Measurements from ENCODE around the gene BACE1-AS. TPM values are rescaled to one million over a fixed set of nuclear protein-coding genes. Genes with fewer than 3 reads are reported as not detected.

Gene BACE1-AS
- total and polyA plus RNA-seq, 2 of the 8 experiments (the other 6 are each of a cell fraction or from before 2014, with no cell fraction given) = 14.9 to 17.4 TPM

DNA sequence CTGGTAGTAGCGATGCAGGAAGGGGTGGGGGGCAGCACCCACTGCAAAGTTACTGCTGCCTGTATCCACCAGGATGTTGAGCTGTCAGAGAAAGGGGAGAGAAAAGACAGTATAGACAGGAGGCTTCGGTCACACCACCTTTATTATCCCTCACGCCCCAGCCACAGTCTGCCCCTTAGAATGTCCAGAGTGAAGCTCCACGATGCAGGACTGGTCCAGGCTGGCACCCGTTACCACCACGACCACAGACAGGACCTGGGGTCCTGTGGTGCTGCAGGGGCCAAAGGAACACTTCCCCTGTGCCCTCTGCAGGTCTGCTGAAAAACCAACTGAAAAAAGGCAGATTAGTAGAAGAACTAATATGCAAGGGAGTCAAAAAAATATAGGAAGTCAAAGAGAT, 5.7 kb downstream of the BACE1-AS start:
- FAIRE-seq = no peak
- POLR2A ChIA-PET (ENCODE audit: partially characterized antibody) = interaction anchor here (0.8 to 1.6 kb wide), 6 partner anchors 13 to 49 kb away, joined by 3 to 6 read pairs (median 4); no protein-coding TSS in a partner anchor
- no peak for TF ChIP-seq SP4 (IDR thresholded peaks at IDR 0.05; ENCODE audit: low read length)
- no peak for TF ChIP-seq SIN3A (conservative IDR thresholded peaks at IDR 0.05 in 1 of 2, IDR thresholded peaks at IDR 0.05 in 1 of 2; ENCODE audit: low read depth in 1 of 2, low read length in 2 of 2)
- no peak for TF ChIP-seq TAF7 (optimal IDR thresholded peaks at IDR 0.05; ENCODE audit: borderline replicate concordance, low read depth, low read length)
- no peak for TF ChIP-seq RFX5 (IDR thresholded peaks at IDR 0.05; ENCODE audit: borderline replicate concordance, low read depth, low read length)
- TF ChIP-seq CBX5 (IDR thresholded peaks at IDR 0.05; ENCODE audit: low read depth, low read length) = no peak
- TF ChIP-seq YY1 (IDR thresholded peaks at IDR 0.05; ENCODE audit: low read depth, low read length) = no peak
- TF ChIP-seq RNF2 (IDR thresholded peaks at IDR 0.05; ENCODE audit: borderline replicate concordance, low read depth, low read length, missing control alignments, poor library complexity, severe bottlenecking) = no peak
- TF ChIP-seq KDM4A (IDR thresholded peaks at IDR 0.05; ENCODE audit: low read depth, low read length, severe bottlenecking) = no peak
- no peak for TF ChIP-seq EZH2 (IDR thresholded peaks at IDR 0.05; ENCODE audit: low read depth, low read length, severe bottlenecking)
- TF ChIP-seq NRF1 (IDR thresholded peaks at IDR 0.05; ENCODE audit: low read depth, low read length) = no peak
- TF ChIP-seq CREB1 (IDR thresholded peaks at IDR 0.05) = no peak
- TF ChIP-seq RBBP5 (IDR thresholded peaks at IDR 0.05; ENCODE audit: borderline replicate concordance, low read depth, low read length) = no peak
- no peak for TF ChIP-seq FOSL1 (IDR thresholded peaks at IDR 0.05; ENCODE audit: insufficient read depth, low read depth, low read length)
- no peak for TF ChIP-seq ASH2L (IDR thresholded peaks at IDR 0.05; ENCODE audit: low read length)

More for the DNA sequence above, 5.7 kb downstream of the BACE1-AS start:
- Histone ChIP-seq H3K4ac (replicated peaks; ENCODE audit: insufficient read length, low read depth, low read length) (no peak overlapping the region), H2BK5ac (ENCODE audit: low read depth, low read length) (no peak overlapping the region), H3K79me1 (ENCODE audit: low read depth, low read length) (no peaks in the 10 kb centered on the region), H4K91ac (replicated peaks; ENCODE audit: insufficient read length, low read length) (no peak overlapping the region), H3K27ac (ENCODE audit: low read depth, low read length) (no peak overlapping the region), H3K4me1 (replicated peaks in 1 of 4; ENCODE audit: control insufficient read depth in 3 of 4, insufficient read depth in 4 of 4, low read length in 3 of 4) (peaks cover 3 to 16% (median 8%) of the 10 kb centered on the region in 4 experiments), H3K4me3 (ENCODE audit: extremely low read depth in 1 of 4, insufficient read depth in 2 of 4, low read depth in 3 of 4, low read length in 4 of 4) (no peak overlapping the region), H2BK12ac (ENCODE audit: low read depth, low read length) (no peak overlapping the region), H3K18ac (ENCODE audit: extremely low read depth, low read length) (no peak overlapping the region), H3K14ac (ENCODE audit: insufficient read length) (no peak overlapping the region), H3K9ac (replicated peaks in 1 of 4; ENCODE audit: extremely low read depth in 1 of 4, low read depth in 3 of 4, low read length in 3 of 4) (no peak overlapping the region), H3K56ac (replicated peaks; ENCODE audit: insufficient read length, low read depth, low read length) (no peak overlapping the region), H4K5ac (ENCODE audit: insufficient read length, low read depth, low read length) (no peak overlapping the region), H4K8ac (ENCODE audit: extremely low read depth, insufficient read depth, low read length) (no peak overlapping the region), H2BK20ac (ENCODE audit: low read length) (no peak overlapping the region), H3K4me2 (ENCODE audit: insufficient read depth in 1 of 2, low read depth in 2 of 2, low read length in 2 of 2) (no peak overlapping the region), H2BK120ac (replicated peaks; ENCODE audit: low read depth, low read length) (no peak overlapping the region), H2AFZ (ENCODE audit: low read length) (no peak overlapping the region), H3K9me3 (ENCODE audit: insufficient read depth in 2 of 2, low read depth in 1 of 2, low read length in 1 of 2) (no peaks in the 10 kb centered on the region), H3K27me3 (replicated peaks in 1 of 4; ENCODE audit: control insufficient read depth in 3 of 4, extremely low read depth in 1 of 4, insufficient read depth in 3 of 4, low read length in 3 of 4) (no peaks in the 10 kb centered on the region), H3K79me2 (ENCODE audit: control insufficient read depth in 1 of 2, insufficient read depth in 2 of 2, low read length in 2 of 2) (no peaks in the 10 kb centered on the region), H3K23ac (ENCODE audit: insufficient read length) (no peak overlapping the region), H2BK15ac (ENCODE audit: low read length) (no peak overlapping the region), H3K36me3 (ENCODE audit: control insufficient read depth in 2 of 4, insufficient read depth in 4 of 4, low read length in 3 of 4) (no peaks in the 10 kb centered on the region; a peak in 1 of 8 replicates), H2AK5ac (ENCODE audit: low read depth, low read length) (no peak overlapping the region), H3K23me2 (ENCODE audit: low read depth, low read length) (no peaks in the 10 kb centered on the region), H4K20me1 (replicated peaks in 1 of 2; ENCODE audit: control insufficient read depth in 1 of 2, insufficient read depth in 2 of 2, low read length in 2 of 2) (no peaks in the 10 kb centered on the region)
- WGBS, 2 experiments (ENCODE audit: extremely low coverage in 1 of 2, insufficient coverage in 1 of 2, insufficient read length in 1 of 2, insufficient replicate concordance in 2 of 2, low coverage in 1 of 2, low lambda C conversion rate in 2 of 2, missing lambda C conversion rate in 1 of 2) = 80% methylated on average over 5 of the region's 6 CpGs; no CpG with 5 or more reads in 1 of the 2 experiments
- CTCF ChIA-PET (ENCODE audit: partially characterized antibody) = interaction anchor here (0.9 to 2.0 kb wide), 5 partner anchors 9 to 116 kb away, joined by 3 to 10 read pairs (median 4); no protein-coding TSS in a partner anchor
- no peak for DNase-seq (ENCODE audit: low read depth in 1 of 2, low spot score in 2 of 2)
